Measurements from ENCODE around the gene DNAJB9.

- TF ChIP-seq EZH2 (IDR thresholded peaks at IDR 0.05; ENCODE audit: borderline replicate concordance, low read depth, low read length, poor library complexity, severe bottlenecking) (no peak), CTCF (conservative IDR thresholded peaks at IDR 0.05; ENCODE audit: low read depth, low read length) (no peak)
Observed at GRCh38 chr7:108611268-108611667, 41.6 kb downstream of the DNAJB9 start.

Measured in A673 (cell line).